Activated CD8-positive, alpha-beta memory T cell treated with anti-CD3 and anti-CD28 coated beads for 24 hours (primary cell): ENCODE measurements around the gene ZG16B.

Experiments
- DNase-seq: peaks from one replicate; pipeline ENCODE4 v3.0.0-alpha.2; 2020

Gene ZG16B

DNA sequence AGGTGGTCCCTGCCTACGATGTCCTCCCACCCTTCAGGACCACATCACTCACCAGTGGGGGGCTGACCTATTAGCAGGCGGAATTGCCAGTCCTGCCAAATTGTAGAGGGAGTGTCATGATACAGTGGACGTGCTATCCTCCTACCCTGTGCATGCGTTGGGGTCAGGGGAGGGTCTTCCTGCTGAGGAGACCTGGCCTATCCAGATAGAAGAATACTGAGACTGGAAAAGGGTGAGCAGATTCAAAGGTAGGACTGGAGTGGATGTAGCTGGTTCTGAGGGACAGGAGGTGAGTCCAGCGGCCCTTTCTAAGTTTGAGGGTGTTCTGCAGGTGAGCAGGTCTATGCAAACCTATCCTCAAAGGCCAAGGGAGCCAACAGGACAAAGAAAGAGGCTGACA, 23.8 kb upstream of the ZG16B start:
- DNase-seq: no peak

DNA sequence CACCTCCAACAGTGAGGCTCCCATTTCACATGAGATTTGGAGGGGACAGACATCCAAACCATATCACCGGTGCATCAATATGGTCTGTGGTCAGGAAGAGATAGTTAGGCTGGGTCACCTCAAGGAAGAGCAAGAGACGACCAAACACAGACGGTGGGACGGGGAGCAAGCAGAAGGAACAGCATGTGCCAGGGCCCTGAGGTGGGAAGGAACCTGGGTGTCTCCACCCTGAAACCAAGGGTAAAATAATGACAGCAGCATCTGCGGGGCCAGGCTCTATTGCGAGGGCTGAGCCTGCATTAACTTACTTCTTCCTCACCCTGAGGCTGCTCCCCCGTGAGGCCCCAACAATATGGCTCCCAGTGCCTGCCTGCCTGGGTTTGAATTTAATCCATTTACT, 21.9 kb upstream of the ZG16B start:
- DNase-seq: no peak

DNA sequence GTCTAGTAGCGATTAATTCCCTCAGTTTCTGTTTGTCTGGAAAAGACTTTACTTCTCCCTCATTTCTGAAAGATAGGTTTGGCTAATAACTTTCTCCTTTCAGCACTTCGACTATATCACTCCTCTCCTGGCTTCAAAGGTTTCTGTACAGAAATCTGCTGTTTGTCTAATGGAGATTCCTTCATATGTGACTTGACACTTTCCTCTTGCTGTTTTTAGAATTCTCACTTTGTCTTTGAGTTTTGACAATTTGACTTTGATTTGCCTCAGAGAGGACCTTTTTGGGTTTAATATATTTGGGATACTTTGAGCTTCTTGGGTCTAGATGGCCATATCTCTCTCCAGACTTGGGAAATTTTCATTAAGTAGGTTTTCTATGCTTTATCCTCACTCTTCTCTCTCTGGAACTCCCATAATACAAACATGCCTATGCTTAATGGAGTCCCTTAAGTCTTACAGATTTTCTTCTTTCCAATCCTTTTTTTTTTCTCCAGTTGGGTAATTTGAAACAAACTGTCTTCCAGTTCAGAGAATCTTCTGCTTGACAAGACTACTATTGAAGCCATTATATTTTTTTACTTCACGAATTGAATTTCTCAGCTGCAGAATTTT, 20.8 kb upstream of the ZG16B start:
- no peak for DNase-seq

DNA sequence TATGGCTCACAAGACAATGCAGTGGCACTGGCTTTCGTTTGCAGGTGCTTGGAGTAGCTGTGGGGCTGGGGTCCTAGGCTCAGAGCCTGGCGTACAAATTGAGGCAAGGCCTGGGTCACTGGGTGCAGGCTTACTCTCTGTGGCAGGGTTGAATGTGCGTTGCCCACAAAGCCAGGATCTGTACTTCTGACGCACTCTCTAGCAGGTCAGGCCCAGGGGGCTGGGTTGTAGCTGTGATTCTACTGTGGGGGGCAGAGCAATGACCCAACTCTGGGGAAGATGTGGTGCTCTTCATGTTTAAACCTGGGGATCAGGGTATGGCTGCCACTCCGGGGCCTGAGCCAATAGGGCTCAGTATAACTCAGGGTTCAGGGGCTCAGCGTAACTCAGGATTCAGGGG, 19.5 kb upstream of the ZG16B start:
- DNase-seq: no peak

GRCh38 chr16:2811703-2812471, 18.2 kb upstream of the ZG16B start:
- DNase-seq: no peak

DNA sequence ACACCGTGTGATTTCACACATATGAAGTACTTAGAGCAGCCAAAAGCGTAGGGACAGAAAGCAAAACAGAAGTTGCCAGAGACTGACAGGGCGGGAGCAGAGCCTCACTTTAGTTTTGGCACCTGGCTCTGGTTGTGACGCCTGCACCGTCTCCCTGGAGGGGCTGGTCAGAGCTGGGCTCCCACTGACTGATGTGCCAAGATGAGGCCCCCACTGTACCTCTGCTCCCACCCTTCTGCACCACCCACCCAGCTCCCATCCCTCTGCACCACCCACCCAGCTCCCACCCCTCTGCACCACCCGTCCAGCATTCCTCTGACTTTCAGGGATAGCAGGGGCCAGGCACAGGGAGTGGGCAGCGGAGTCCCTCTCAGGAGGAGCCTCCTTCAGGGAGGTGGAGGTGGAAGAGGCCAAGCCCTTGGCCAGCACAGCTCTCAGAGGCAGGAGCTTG, 16.3 kb upstream of the ZG16B start:
- no peak for DNase-seq

- no peak for DNase-seq
Observed at GRCh38 chr16:2814551-2815298, 15.4 kb upstream of the ZG16B start.

GRCh38 chr16:2815299-2815771, 14.8 kb upstream of the ZG16B start:
- DNase-seq: no peak

DNA sequence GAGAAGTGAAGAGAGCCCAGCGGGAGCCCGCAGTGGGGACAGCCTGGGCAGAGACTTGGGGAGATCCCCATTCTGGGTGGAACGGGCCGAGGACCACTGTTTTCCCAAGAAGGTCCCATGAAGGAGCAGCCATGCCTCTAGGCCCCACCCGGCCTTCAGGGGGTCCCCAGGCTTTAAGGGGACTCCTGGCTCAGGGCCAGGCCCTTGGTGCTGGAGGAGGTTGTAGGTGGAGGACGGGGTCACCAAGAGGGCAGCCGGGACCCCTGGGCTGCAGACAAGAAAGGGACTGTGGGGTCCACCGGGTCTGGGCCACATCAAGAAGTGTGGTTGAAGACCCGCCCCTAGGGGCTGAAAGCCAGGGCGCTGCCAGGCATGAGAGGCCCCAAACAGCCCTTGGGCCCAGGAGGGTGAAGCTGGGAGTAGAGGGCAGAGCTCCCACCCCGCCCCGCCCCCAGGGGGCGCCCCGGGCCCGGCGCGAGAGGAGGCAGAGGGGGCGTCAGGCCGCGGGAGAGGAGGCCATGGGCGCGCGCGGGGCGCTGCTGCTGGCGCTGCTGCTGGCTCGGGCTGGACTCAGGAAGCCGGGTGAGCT, 13.3 kb upstream of the ZG16B start, which contains the start of gene PRSS21:
Gene PRSS21 (plus strand): TSS at position 487 of the 589 bp plus-strand sequence. CDS start 32 bp downstream, at position 519.
- DNase-seq: peak; percentile 74

- peak; percentile 67 for DNase-seq
Observed at GRCh38 chr16:2817340-2818271, 12.5 kb upstream of the ZG16B start.

DNA sequence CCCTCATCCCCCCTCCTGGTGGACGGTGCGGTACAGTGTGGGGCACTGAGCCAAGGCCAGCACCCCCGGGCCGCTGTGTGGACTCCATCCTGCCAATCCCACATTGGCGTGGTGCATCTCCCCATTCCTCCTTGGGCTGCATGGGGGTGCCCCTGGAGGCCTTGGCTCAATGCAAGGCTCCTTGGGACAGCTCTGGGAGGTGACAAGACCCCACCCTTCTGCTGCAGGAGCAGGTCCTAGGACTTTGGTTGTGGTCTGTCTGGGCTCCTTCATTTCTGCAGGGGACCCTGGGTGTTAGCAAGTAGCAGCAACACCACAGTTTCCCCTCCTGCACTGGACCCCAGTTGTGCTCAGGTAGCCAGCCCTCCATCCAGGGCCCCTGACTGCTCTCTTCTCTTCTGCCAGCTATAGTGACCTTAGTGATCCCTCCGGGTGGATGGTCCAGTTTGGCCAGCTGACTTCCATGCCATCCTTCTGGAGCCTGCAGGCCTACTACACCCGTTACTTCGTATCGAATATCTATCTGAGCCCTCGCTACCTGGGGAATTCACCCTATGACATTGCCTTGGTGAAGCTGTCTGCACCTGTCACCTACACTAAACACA, 11.7 kb upstream of the ZG16B start:
- no peak for DNase-seq

- DNase-seq: no peak
Observed at GRCh38 chr16:2819179-2819938, 10.7 kb upstream of the ZG16B start.

DNA sequence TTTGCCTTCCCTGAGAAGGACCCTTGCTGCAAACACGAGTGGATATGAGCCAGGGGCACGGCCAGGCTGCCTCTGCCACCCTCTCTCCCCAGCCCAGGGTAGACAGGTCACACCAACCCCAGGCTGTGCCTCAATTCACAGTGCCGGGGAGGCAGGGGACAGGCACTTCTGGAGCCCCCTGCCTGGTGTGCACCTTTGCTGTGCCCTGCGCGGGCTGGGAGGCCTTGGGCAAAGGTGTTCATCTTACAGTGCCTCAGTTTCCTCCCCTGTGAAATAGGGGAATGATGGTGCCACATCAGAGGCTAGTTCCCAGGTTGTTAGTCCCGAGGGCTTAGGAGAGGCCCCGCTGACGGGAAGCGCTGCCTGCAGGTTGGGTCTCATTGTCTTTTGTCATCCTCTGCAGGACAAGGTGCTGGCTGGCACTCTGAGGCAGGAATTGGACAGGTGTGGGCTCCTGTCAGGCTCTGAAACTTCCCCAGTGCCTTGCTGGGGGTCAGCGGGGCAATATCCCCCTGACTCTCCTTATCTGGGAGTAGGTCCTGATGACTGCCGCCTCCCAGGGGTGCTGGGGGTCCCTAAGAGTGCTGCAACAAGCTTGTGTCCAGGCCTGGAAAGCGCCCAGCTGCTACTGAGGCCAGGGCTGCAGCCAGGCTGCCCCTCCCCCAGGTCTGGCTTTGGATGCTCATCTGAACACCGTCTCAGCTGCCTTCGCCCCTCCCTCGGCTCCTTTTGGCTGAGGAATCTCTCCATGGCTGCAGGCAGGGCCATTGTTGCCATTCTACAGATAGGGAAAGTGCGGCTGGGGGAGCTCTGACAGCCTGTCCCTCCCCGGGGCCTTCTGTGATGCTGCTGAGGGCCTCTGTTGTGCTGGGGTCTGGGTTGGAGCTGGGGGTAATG, 9.9 kb upstream of the ZG16B start:
- no peak for DNase-seq

DNA sequence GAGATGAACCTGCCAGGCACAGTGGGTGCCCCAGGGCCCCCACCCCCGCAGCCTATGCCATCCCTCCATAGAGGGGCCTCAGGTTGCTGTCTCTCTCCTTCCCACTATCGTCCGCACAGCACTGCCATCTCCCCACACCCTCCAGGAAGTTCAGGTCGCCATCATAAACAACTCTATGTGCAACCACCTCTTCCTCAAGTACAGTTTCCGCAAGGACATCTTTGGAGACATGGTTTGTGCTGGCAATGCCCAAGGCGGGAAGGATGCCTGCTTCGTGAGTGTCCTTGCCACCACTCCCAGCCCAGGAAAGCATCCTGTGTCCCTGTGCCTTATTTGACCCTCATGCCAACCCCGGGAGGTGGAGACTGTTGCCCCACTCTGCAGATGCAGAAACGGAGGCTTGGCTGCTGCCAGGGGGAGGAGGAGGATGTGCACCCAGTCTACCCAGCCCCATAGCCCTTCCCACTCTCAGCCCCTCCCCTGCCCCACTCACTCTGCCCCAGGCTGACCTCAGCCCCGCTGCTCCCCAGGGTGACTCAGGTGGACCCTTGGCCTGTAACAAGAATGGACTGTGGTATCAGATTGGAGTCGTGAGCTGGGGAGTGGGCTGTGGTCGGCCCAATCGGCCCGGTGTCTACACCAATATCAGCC, 9.1 kb upstream of the ZG16B start:
- no peak for DNase-seq

- DNase-seq: no peak
Observed at GRCh38 chr16:2821487-2822157, 8.5 kb upstream of the ZG16B start.

DNA sequence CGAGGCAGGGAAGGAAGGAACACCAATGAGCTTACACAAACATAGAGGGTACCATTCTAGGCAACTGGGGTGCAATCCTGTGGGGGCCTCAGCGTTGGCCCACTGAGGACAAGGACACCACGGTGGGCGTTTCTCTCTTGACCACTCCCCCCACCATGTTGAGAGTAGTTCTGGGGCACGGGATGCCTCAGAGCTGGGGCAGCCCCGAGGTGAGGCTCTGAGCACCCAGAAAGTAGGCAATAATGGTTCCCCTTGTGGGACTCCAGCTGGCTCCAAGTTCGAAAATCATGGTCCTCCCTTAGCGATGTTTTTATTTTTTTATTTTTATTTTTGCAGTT, 8.0 kb upstream of the ZG16B start:
- DNase-seq: no peak

DNA sequence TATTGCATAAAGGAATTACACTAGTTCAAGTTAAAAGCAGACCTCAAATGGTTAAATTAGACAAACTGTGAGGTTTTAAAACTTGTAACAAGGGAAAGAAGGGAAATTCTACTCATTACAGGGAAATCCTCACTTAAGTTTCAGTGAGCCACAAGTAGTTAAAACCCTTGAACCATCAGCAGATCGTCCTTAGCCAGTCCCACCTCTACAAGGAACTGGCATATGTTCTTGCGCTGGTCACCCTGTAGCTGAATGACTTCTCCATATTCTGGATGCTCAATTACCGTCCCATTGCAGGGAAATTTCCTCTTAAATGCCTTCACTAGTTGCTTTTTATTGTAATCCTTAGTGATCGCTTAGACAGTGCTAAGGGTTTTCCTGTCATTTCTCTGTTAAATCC, 7.6 kb upstream of the ZG16B start:
- DNase-seq: no peak

DNA sequence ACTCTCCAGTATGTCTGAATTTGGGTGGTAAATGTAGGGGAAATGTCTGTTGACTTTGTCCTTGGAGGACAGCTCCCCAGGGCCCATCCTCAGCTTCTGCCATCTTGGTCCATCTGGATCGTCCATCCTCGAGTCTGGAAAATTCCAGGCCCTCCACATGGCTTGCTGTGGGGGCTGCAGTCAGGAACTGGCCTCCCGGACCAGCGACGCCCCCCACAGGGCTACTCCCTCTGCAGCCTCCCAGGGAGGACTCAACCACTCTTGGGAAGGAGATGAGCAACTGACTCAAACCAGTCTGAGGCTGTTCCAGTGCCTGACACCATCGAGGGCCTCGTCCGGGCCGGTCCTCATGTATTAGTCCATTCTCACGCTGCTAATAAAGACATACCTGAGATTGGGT, 5.5 kb upstream of the ZG16B start:
- DNase-seq: no peak
